Endometrial microvascular endothelial cells (primary cell): ENCODE data around the gene MPP3. TPM values are rescaled to one million over a fixed set of nuclear protein-coding genes. Genes with fewer than 3 reads are reported as not detected.

Experiments
- in situ Hi-C: cut with HindIII; loops from 2 replicates; pipeline ENCODE4 v1.10.0; 2017; ENCODE audit warnings: low sequenced_read_pairs, low pct_unique_long_range_greater_than_20kb; ENCODE audit errors: inconsistent ontology term
- total RNA-seq: library from RNA; depleted of rRNA; stranded (reverse); fragments of >200 nt; gene quantifications from one replicate; pipeline ENCODE4 v1.2.3, GENCODE V29; 2015; ENCODE audit errors: inconsistent ontology term

The MPP3 gene
- total RNA-seq, 1 donor from 2014 or later: 4.5 TPM

DNA sequence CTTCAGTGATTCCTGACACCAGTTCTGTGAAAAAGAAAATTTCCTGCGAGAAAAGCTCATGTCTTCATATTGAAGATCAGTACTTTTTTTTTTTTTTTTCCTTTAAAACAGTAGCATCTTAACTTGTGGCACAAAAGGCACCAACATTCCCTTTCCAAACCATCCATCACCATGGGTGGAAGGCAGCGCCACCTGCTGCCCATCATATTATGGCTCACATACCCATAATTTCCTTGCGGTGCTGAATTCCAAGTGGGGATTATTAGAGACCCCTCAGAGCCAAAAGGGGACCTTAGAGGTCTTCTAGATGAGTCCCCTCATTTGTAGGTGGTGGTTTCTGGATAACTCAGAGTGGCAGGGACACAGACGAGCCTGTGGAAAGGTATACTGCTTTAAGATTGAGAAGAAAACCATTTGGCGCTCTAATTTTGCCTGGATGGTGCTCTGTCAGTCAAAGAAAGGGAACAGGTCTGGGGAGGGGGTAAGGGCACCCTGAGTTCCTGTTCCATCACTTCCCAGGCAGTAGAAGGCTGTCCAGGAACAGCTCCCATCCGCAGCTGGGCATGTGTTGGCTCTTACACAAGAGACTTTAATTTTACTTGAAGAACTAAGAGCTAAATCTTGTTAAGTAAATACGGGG lies 66.4 kb downstream of the MPP3 start:
- in situ Hi-C loops: no loop called here

DNA sequence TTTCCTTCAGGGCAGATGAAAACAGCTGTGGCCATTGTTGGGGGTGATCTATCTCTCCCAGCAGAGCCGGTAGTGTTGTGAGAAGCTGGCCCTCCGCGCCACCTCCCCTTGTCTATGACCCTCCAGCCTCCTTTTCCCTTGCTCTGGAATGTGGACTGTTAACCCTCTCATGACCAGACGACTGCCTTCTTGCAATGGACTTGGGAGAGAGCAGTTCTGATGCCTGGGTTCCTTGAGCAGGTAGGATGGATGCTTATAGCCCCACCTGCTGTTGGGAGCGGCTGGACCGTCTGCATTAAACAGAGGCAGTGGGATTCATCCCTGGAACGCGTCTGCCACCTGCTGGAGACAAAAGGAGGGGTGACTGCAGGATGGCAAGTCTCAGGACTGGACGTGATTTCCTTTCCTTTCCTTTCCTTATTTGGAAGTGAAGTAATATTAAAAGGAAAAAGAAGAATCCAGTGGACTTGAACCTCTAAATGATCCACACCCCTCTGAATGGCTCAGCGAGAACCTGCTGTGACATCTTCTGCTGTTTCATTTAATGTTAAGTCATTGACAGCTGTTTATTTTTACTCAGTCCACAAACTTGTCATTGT lies 72.6 kb downstream of the MPP3 start:
- in situ Hi-C loops: no loop called here

DNA sequence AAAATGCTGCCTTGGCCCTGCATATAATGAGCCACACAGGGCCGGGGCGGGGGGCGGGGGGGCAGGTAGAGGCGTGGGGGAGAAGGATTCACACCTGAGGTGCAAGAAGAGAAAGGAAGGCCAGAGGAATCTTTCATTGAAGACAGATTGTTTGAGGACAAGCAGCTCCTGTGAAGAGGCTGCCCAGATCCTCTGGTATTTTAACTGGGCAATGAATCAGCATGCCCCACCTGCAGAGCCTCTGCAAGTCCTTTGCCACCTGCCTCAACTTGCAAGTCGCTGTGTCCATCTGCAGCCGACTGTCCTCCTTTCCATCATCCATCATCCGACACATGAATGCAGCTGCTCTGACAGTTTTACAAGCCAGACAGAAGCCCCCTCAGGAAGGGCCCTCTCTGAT lies 73.1 kb downstream of the MPP3 start:
- in situ Hi-C loops: loop anchor here (5.0 kb wide), 1 partner anchor 63 kb away; no protein-coding TSS in a partner anchor

- in situ Hi-C loops: loop anchor here (5.0 kb wide), 1 partner anchor 61 kb away; no protein-coding TSS in a partner anchor
These were observed 74.3 kb downstream of the MPP3 start, which contains the start of gene SOST for GRCh38 chr17:43758497-43759174. Gene SOST, minus strand, starts transcription at chr17:43758791. Its CDS starts 50 bp downstream, at chr17:43758741.

DNA sequence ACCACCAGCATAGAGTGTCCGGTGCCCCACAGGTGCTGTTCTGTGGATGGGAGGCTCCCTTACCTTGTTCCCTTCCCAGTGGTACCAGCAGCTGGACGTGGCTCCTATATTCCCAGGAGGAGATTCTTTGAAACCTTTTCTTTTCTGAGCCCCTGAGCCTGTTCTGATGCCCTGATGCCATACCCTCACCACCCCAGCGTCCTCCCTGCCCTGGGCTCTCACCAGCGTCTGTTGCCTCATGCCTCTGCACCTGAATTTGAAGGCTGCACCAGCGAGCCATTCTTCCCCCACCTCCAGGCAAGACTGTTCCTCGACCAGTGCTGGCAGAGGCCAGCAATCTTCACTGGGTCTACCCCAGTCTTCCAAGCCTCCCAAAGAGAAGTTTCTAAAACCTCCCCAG lies 74.9 kb downstream of the MPP3 start:
- in situ Hi-C loops: loop anchor here (5.0 kb wide), 1 partner anchor 61 kb away; no protein-coding TSS in a partner anchor

GRCh38 chr17:43757171-43757660 lies 75.7 kb downstream of the MPP3 start:
- in situ Hi-C loops: loop anchor here (5.0 kb wide), 1 partner anchor 60 kb away; no protein-coding TSS in a partner anchor

- in situ Hi-C loops: loop anchor here (5.0 kb wide), 1 partner anchor 59 kb away; no protein-coding TSS in a partner anchor
These were observed 76.7 kb downstream of the MPP3 start for GRCh38 chr17:43756201-43756600.

DNA sequence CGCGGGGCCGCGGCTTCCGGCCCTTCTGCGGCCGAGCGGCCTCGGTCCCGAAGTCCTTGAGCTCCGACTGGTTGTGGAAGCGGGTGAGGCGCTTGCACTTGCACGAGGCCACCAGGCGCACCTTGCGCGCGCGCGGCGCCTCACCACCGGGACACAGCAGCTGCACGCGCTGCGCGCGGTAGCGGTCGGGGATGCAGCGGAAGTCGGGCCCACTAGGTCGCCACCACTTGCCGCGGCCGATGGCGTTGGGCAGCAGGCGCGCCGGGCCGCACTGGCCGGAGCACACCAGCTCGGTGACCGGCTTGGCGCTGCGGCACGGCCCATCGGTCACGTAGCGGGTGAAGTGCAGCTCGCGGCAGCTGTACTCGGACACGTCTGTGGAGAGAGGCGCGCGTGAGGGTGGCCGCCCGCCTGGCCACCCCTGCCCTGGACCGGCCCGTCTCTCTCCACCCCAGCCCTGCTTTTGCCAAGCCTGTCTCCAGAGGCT lies 77.5 kb downstream of the MPP3 start:
- in situ Hi-C loops: loop anchor here (5.0 kb wide), 1 partner anchor 58 kb away; no protein-coding TSS in a partner anchor

DNA sequence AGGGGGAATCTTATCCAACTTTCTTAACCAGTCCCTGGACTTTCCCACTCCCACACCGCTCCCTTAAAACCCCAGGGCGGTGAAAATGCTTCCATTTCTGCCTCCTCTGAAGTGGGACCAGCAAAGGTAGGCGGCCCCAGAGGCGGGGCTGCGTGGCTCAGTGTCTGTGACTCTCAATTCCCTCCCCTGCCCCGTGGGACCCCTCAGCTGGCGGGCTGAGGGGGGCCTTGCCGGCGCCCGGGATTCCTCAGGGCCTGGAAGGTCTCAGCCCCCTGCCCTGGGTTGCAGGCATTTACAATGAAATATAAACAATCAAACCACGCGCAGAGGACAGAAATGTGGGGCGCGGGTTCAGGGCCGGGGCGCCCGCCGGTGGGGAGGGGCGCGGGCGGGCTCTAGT lies 78.0 kb downstream of the MPP3 start:
- in situ Hi-C loops: loop anchor here (5.0 kb wide), 1 partner anchor 58 kb away; no protein-coding TSS in a partner anchor

- in situ Hi-C loops: no loop called here
These were observed 79.3 kb downstream of the MPP3 start for GRCh38 chr17:43753493-43754129.

Other genes with a start within 250 kb of the MPP3 start
- not detected for gene MEOX1, start 171.2 kb downstream of the MPP3 start, total RNA-seq
- gene SOST, start 74.4 kb downstream of the MPP3 start, total RNA-seq: not detected
- gene DUSP3, start 54.2 kb downstream of the MPP3 start, total RNA-seq: 47.6 TPM
- gene CFAP97D1, start 52.7 kb downstream of the MPP3 start, total RNA-seq: not detected
- not detected for gene CD300LG, start 14.0 kb upstream of the MPP3 start, total RNA-seq
- 0.56 TPM for gene MPP2, start 74.4 kb upstream of the MPP3 start, total RNA-seq
- not detected for gene PPY, start 109.3 kb upstream of the MPP3 start, total RNA-seq
- not detected for gene PYY, start 120.8 kb upstream of the MPP3 start, total RNA-seq
- 19.8 TPM for gene NAGS, start 171.5 kb upstream of the MPP3 start, total RNA-seq
- gene TMEM101, start 181.8 kb upstream of the MPP3 start, total RNA-seq: 43.9 TPM
- gene LSM12, start 233.5 kb upstream of the MPP3 start, total RNA-seq: 61.8 TPM
- gene G6PC3, start 237.6 kb upstream of the MPP3 start, total RNA-seq: 65.1 TPM